ENCODE data around the gene C1QTNF4. TPM values are rescaled to one million over a fixed set of nuclear protein-coding genes. Genes with fewer than 3 reads are reported as not detected.

The C1QTNF4 gene
- total and polyA plus RNA-seq, 2 of the 13 experiments (the other 11 are each of a cell fraction or from before 2014, with no cell fraction given) = not detected

DNA sequence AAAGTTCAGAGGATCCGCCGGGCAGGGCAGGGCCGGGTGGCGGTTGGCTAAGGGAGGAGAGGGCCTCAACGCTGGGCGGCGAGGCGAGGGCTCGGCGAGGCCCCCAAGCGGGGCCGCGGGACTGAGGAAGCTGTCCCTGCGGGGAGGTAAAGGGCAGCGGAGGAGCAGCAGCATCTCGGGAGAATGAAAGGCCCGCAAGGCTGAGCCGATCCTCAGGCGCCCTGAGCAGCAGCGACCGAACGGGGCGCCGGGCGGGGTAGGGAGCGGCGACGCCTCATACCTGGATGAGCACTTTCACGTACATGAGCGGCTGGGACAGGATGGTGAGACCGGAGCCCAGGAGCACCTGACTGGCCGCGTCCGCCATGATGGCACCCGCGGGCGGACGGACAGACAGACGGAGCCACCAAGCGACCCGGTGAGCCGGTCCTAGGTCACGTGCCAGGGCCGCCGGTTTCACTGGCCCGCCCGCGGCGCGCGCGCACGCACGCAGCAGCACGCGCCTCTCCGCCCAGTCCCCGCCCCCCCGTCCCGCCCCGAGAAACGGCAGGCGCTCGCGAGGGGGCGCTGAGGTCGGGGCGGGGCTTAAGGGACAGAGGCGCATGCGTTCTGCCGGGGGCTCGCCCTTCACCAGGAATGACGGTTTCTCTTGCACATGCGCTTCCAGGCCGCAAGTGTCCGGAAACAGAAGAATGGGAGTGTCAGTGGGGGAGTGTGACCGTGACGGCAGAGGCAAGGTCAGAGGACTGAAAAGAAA, 48.1 kb upstream of the C1QTNF4 start, which contains the start of gene MTCH2 (continued):
- TF ChIP-seq SETDB1 (CRISPR knock-in tag; IDR thresholded peaks at IDR 0.05; ENCODE audit: borderline replicate concordance) (no peak), STAG1 (CRISPR knock-in tag; IDR thresholded peaks at IDR 0.05) (peak; percentile 11; the same call in 1 of the 2 replicates), THYN1 (CRISPR knock-in tag; IDR thresholded peaks at IDR 0.05; ENCODE audit: borderline replicate concordance, low read depth) (0 out of 2 replicates have a peak, but pooled peaks have one; percentile 52), PHF20 (CRISPR knock-in tag; IDR thresholded peaks at IDR 0.05) (peak; percentile 62; the same call in 1 of the 2 replicates), ZSCAN9 (CRISPR knock-in tag; IDR thresholded peaks at IDR 0.05; ENCODE audit: borderline replicate concordance) (peak; percentile 77), ZNF205 (CRISPR knock-in tag; IDR thresholded peaks at IDR 0.05) (peak; percentile 82), CBX2 (IDR thresholded peaks at IDR 0.05; ENCODE audit: low read depth, low read length) (no peak), CBX2 (CRISPR knock-in tag; IDR thresholded peaks at IDR 0.05; ENCODE audit: low read depth) (0 out of 2 replicates have a peak, but pooled peaks have one; percentile 78), SMYD3 (CRISPR knock-in tag; IDR thresholded peaks at IDR 0.05) (peak; percentile 82), ZNF44 (CRISPR knock-in tag; IDR thresholded peaks at IDR 0.05) (peak; percentile 42; the same call in 1 of the 2 replicates), ZNF891 (CRISPR knock-in tag; IDR thresholded peaks at IDR 0.05) (peak; percentile 78), BCL6 (CRISPR knock-in tag; IDR thresholded peaks at IDR 0.05) (peak; percentile 33; the same call in 1 of the 2 replicates), ZFP82 (CRISPR knock-in tag; IDR thresholded peaks at IDR 0.05; ENCODE audit: borderline replicate concordance) (peak; percentile 97), ZNF430 (CRISPR knock-in tag; IDR thresholded peaks at IDR 0.05) (0 out of 2 replicates have a peak, but pooled peaks have one; percentile 18), PCBP1 (IDR thresholded peaks at IDR 0.05; ENCODE audit: borderline replicate concordance, low read depth, low read length) (0 out of 2 replicates have a peak, but pooled peaks have one; percentile 23), IRF2 (CRISPR knock-in tag; IDR thresholded peaks at IDR 0.05) (0 out of 2 replicates have a peak, but pooled peaks have one; percentile 17)
- TF ChIP-seq, protein P1, sequence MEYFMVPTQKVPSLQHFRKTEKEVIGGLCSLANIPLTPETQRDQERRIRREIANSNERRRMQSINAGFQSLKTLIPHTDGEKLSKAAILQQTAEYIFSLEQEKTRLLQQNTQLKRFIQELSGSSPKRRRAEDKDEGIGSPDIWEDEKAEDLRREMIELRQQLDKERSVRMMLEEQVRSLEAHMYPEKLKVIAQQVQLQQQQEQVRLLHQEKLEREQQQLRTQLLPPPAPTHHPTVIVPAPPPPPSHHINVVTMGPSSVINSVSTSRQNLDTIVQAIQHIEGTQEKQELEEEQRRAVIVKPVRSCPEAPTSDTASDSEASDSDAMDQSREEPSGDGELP (IDR thresholded peaks at IDR 0.05; ENCODE audit: borderline replicate concordance, low read depth) = no peak
- TF ChIP-seq, protein P2, sequence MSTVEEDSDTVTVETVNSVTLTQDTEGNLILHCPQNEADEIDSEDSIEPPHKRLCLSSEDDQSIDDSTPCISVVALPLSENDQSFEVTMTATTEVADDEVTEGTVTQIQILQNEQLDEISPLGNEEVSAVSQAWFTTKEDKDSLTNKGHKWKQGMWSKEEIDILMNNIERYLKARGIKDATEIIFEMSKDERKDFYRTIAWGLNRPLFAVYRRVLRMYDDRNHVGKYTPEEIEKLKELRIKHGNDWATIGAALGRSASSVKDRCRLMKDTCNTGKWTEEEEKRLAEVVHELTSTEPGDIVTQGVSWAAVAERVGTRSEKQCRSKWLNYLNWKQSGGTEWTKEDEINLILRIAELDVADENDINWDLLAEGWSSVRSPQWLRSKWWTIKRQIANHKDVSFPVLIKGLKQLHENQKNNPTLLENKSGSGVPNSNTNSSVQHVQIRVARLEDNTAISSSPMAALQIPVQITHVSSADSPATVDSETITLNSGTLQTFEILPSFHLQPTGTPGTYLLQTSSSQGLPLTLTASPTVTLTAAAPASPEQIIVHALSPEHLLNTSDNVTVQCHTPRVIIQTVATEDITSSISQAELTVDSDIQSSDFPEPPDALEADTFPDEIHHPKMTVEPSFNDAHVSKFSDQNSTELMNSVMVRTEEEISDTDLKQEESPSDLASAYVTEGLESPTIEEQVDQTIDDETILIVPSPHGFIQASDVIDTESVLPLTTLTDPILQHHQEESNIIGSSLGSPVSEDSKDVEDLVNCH (CRISPR knock-in tag; IDR thresholded peaks at IDR 0.05) = no peak
- TF ChIP-seq, protein P3, sequence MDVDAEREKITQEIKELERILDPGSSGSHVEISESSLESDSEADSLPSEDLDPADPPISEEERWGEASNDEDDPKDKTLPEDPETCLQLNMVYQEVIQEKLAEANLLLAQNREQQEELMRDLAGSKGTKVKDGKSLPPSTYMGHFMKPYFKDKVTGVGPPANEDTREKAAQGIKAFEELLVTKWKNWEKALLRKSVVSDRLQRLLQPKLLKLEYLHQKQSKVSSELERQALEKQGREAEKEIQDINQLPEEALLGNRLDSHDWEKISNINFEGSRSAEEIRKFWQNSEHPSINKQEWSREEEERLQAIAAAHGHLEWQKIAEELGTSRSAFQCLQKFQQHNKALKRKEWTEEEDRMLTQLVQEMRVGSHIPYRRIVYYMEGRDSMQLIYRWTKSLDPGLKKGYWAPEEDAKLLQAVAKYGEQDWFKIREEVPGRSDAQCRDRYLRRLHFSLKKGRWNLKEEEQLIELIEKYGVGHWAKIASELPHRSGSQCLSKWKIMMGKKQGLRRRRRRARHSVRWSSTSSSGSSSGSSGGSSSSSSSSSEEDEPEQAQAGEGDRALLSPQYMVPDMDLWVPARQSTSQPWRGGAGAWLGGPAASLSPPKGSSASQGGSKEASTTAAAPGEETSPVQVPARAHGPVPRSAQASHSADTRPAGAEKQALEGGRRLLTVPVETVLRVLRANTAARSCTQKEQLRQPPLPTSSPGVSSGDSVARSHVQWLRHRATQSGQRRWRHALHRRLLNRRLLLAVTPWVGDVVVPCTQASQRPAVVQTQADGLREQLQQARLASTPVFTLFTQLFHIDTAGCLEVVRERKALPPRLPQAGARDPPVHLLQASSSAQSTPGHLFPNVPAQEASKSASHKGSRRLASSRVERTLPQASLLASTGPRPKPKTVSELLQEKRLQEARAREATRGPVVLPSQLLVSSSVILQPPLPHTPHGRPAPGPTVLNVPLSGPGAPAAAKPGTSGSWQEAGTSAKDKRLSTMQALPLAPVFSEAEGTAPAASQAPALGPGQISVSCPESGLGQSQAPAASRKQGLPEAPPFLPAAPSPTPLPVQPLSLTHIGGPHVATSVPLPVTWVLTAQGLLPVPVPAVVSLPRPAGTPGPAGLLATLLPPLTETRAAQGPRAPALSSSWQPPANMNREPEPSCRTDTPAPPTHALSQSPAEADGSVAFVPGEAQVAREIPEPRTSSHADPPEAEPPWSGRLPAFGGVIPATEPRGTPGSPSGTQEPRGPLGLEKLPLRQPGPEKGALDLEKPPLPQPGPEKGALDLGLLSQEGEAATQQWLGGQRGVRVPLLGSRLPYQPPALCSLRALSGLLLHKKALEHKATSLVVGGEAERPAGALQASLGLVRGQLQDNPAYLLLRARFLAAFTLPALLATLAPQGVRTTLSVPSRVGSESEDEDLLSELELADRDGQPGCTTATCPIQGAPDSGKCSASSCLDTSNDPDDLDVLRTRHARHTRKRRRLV (CRISPR knock-in tag; IDR thresholded peaks at IDR 0.05) = peak; percentile 61; the same call in 1 of the 2 replicates
- TF ChIP-seq, protein P4, sequence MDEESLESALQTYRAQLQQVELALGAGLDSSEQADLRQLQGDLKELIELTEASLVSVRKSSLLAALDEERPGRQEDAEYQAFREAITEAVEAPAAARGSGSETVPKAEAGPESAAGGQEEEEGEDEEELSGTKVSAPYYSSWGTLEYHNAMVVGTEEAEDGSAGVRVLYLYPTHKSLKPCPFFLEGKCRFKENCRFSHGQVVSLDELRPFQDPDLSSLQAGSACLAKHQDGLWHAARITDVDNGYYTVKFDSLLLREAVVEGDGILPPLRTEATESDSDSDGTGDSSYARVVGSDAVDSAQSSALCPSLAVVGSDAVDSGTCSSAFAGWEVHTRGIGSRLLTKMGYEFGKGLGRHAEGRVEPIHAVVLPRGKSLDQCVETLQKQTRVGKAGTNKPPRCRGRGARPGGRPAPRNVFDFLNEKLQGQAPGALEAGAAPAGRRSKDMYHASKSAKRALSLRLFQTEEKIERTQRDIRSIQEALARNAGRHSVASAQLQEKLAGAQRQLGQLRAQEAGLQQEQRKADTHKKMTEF (CRISPR knock-in tag; IDR thresholded peaks at IDR 0.05) = peak; percentile 90
